Endometrial microvascular endothelial cells (primary cell): ENCODE results near the gene HOATZ. TPM values are rescaled to one million over a fixed set of nuclear protein-coding genes. Genes with fewer than 3 reads are reported as not detected.

ENCODE experiments used
- in situ Hi-C: cut with HindIII; loops from 2 replicates; pipeline ENCODE4 v1.10.0; 2017; ENCODE audit warnings: low sequenced_read_pairs, low pct_unique_long_range_greater_than_20kb; ENCODE audit errors: inconsistent ontology term
- total RNA-seq: library from RNA; depleted of rRNA; stranded (reverse); fragments of >200 nt; gene quantifications from one replicate; pipeline ENCODE4 v1.2.3, GENCODE V29; 2015; ENCODE audit errors: inconsistent ontology term

HOATZ gene
- total RNA-seq, 1 donor from 2014 or later, result not detected

- in situ Hi-C loops, result no loop called here
Observed at GRCh38 chr11:111570796-111571195, 56.2 kb downstream of the HOATZ start.

- in situ Hi-C loops, result no loop called here
Observed at GRCh38 chr11:111571829-111572501, 57.4 kb downstream of the HOATZ start.

- in situ Hi-C loops, result no loop called here
Observed at GRCh38 chr11:111572581-111572980, 58.0 kb downstream of the HOATZ start.

- in situ Hi-C loops, result no loop called here
Observed at GRCh38 chr11:111573821-111574249, 59.3 kb downstream of the HOATZ start.

- in situ Hi-C loops, result no loop called here
Observed at GRCh38 chr11:111574373-111575225, 60.0 kb downstream of the HOATZ start.

- in situ Hi-C loops, result no loop called here
Observed at GRCh38 chr11:111575740-111576139, 61.2 kb downstream of the HOATZ start.

- in situ Hi-C loops, result no loop called here
Observed at GRCh38 chr11:111577821-111578220, 63.2 kb downstream of the HOATZ start.

GRCh38 chr11:111581341-111581740 lies 66.8 kb downstream of the HOATZ start:
- in situ Hi-C loops, result loop anchor here (10.0 kb wide), 1 partner anchor 263 kb away; no protein-coding TSS in a partner anchor

GRCh38 chr11:111582163-111582562 lies 67.6 kb downstream of the HOATZ start:
- in situ Hi-C loops, result loop anchor here (10.0 kb wide), 1 partner anchor 263 kb away; no protein-coding TSS in a partner anchor

- in situ Hi-C loops, result loop anchor here (10.0 kb wide), 1 partner anchor 262 kb away; no protein-coding TSS in a partner anchor
Observed at GRCh38 chr11:111582881-111583280, 68.3 kb downstream of the HOATZ start.

- in situ Hi-C loops, result loop anchor here (10.0 kb wide), 1 partner anchor 259 kb away; no protein-coding TSS in a partner anchor
Observed at GRCh38 chr11:111585371-111585770, 70.8 kb downstream of the HOATZ start.

GRCh38 chr11:111586388-111586831 lies 71.8 kb downstream of the HOATZ start:
- in situ Hi-C loops, result loop anchor here (10.0 kb wide), 1 partner anchor 258 kb away; no protein-coding TSS in a partner anchor

Other genes with a start within 250 kb of the HOATZ start
- not detected for gene POU2AF3, start 216.2 kb upstream of the HOATZ start, total RNA-seq
- gene POU2AF1, start 135.5 kb upstream of the HOATZ start, total RNA-seq, result not detected
- gene BTG4, start 2.4 kb upstream of the HOATZ start, total RNA-seq, result not detected
- gene LAYN, start 25.9 kb downstream of the HOATZ start, total RNA-seq, result 9.8 TPM
- 8.1 TPM for gene SIK2, start 87.7 kb downstream of the HOATZ start, total RNA-seq